GM21367 (cell line): ENCODE measurements around the gene RBM47.

Experiments
- ATAC-seq: cut with Tn5 transposase; IDR thresholded peaks from one replicate; pipeline ENCODE4 v1.9.1; 2021; ENCODE audit not compliant: unreplicated experiment

RBM47 gene

GRCh38 chr4:40592034-40592433, 37.6 kb downstream of the RBM47 start:
- ATAC-seq, result no peak

- ATAC-seq, result no peak
Measured at GRCh38 chr4:40587826-40588225, 41.8 kb downstream of the RBM47 start.

- ATAC-seq, result no peak
Measured at GRCh38 chr4:40587351-40587750, 42.3 kb downstream of the RBM47 start.

GRCh38 chr4:40586729-40587128, 42.9 kb downstream of the RBM47 start:
- ATAC-seq, result no peak

- no peak for ATAC-seq
Measured at GRCh38 chr4:40586034-40586433, 43.6 kb downstream of the RBM47 start.

GRCh38 chr4:40585201-40585799, 44.4 kb downstream of the RBM47 start:
- ATAC-seq, result no peak

- no peak for ATAC-seq
Measured at GRCh38 chr4:40584517-40585141, 45.0 kb downstream of the RBM47 start.

GRCh38 chr4:40583850-40584439, 45.7 kb downstream of the RBM47 start:
- ATAC-seq, result no peak

- ATAC-seq, result no peak
Measured at GRCh38 chr4:40582413-40582812, 47.3 kb downstream of the RBM47 start.

GRCh38 chr4:40581254-40582140, 48.2 kb downstream of the RBM47 start:
- no peak for ATAC-seq

GRCh38 chr4:40579983-40580382, 49.7 kb downstream of the RBM47 start:
- ATAC-seq, result no peak

- ATAC-seq, result no peak
Measured at GRCh38 chr4:40577588-40578253, 51.9 kb downstream of the RBM47 start.

- ATAC-seq, result peak; percentile 59
Measured at GRCh38 chr4:40576651-40577480, 52.8 kb downstream of the RBM47 start.

- no peak for ATAC-seq
Measured at GRCh38 chr4:40575846-40576245, 53.8 kb downstream of the RBM47 start.

- no peak for ATAC-seq
Measured at GRCh38 chr4:40573593-40574311, 55.9 kb downstream of the RBM47 start.

GRCh38 chr4:40572692-40573310, 56.9 kb downstream of the RBM47 start:
- ATAC-seq, result no peak

GRCh38 chr4:40571208-40571607, 58.5 kb downstream of the RBM47 start:
- ATAC-seq, result no peak

- ATAC-seq, result no peak
Measured at GRCh38 chr4:40570348-40571077, 59.2 kb downstream of the RBM47 start.
